HepG2 (cell line): ENCODE data around the gene SLBP. TPM values are rescaled to one million over a fixed set of nuclear protein-coding genes. Genes with fewer than 3 reads are reported as not detected.
A peak's percentile ranks its signal among the peaks of the same experiment; 100 is the strongest.

Experiments
- AGO1 ChIP-seq: fragments of 200-400 bp; formaldehyde crosslinking; IDR thresholded peaks from 2 replicates; pipeline ENCODE4 v1.6.1; 2017; ENCODE audit warnings: mild to moderate bottlenecking, low read depth, low read length, moderate library complexity; ENCODE audit not compliant: poor library complexity, severe bottlenecking
- AGO2 ChIP-seq: fragments of 200-400 bp; formaldehyde crosslinking; optimal IDR thresholded peaks from 2 replicates; pipeline ENCODE3; 2017; ENCODE audit warnings: mild to moderate bottlenecking, low read depth, low read length, moderate library complexity
- DMTF1 ChIP-seq: sonication (generic); formaldehyde crosslinking; IDR thresholded peaks from 2 replicates; pipeline ENCODE4 v1.4.0; 2020; ENCODE audit warnings: mild to moderate bottlenecking, missing genetic modification reagents
- GATA4 ChIP-seq: sonication (generic); IDR thresholded peaks from 2 replicates; pipeline ENCODE4 v1.6.1; 2016; ENCODE audit warnings: antibody characterized with exemption, low read depth, borderline replicate concordance
- JUND ChIP-seq: sonication (generic); formaldehyde crosslinking; IDR thresholded peaks from 2 replicates; pipeline ENCODE4 v1.8.0; 2022; ENCODE audit warnings: mild to moderate bottlenecking, missing genetic modification reagents
- KDM2A ChIP-seq: sonication (generic); formaldehyde crosslinking; IDR thresholded peaks from 2 replicates; pipeline ENCODE4 v1.4.0; 2020; ENCODE audit warnings: low read depth, missing genetic modification reagents, borderline replicate concordance
- LCORL ChIP-seq, 2 experiments: fragments of 450-650 bp in 1 of 2; sonication (generic) in 1 of 2; formaldehyde crosslinking in 1 of 2; IDR thresholded peaks; 2 replicates each; pipeline versions ENCODE4 v1.5.0 to v1.6.1; 2017 to 2020; ENCODE audit warnings: antibody characterized with exemption in 1 of 2, missing genetic modification reagents in 1 of 2
- MAFF ChIP-seq: IDR thresholded peaks from 2 replicates; pipeline ENCODE4 v1.6.1; 2011; ENCODE audit warnings: low read depth, low read length, improper control_type of control experiment
- RBFOX2 ChIP-seq: fragments of 200-400 bp; formaldehyde crosslinking; IDR thresholded peaks from 2 replicates; pipeline ENCODE4 v1.6.1; 2017; ENCODE audit warnings: low read depth, mild to moderate bottlenecking, low read length
- SP5 ChIP-seq: IDR thresholded peaks from 2 replicates; pipeline ENCODE4 v1.6.1; 2016; ENCODE audit warnings: low read depth, borderline replicate concordance
- TAF1 ChIP-seq: sonication (generic); formaldehyde crosslinking; IDR thresholded peaks from 2 replicates; pipeline ENCODE4 v1.4.0; 2020; ENCODE audit warnings: missing genetic modification reagents
- ZBTB2 ChIP-seq: sonication (generic); formaldehyde crosslinking; IDR thresholded peaks from 2 replicates; pipeline ENCODE4 v1.8.0; 2022; ENCODE audit warnings: low read depth, missing genetic modification reagents
- ZMYM3 ChIP-seq: sonication (generic); formaldehyde crosslinking; IDR thresholded peaks from 2 replicates; pipeline ENCODE4 v1.5.1; 2020; ENCODE audit warnings: mild to moderate bottlenecking, missing genetic modification reagents
- ZNF615 ChIP-seq: sonication (generic); formaldehyde crosslinking; IDR thresholded peaks from 2 replicates; pipeline ENCODE4 v1.5.0; 2020; ENCODE audit warnings: mild to moderate bottlenecking, missing genetic modification reagents, borderline replicate concordance
- ZSCAN5A ChIP-seq: sonication (generic); formaldehyde crosslinking; IDR thresholded peaks from 2 replicates; pipeline ENCODE4 v1.8.0; 2022; ENCODE audit warnings: mild to moderate bottlenecking, missing genetic modification reagents, borderline replicate concordance
- polyA plus RNA-seq, 8 experiments: library from polyadenylated mRNA; depleted of rRNA in 3 of 8; stranded (reverse) in 7 of 8; unstranded in 1 of 8; fragments of >200 nt; fragmentation: Illumina TruSeq in 4 of 8; extraction: Trizol in 4 of 8; gene quantifications; 2 replicates each; pipeline versions ENCODE4 v1.2.1 to v1.2.3, GENCODE V29; 2011 to 2016; ENCODE audit warnings: low read depth in 4 of 8, missing spikeins in 1 of 8, mixed read lengths in 1 of 8; ENCODE audit not compliant: insufficient read depth in 1 of 8
- total RNA-seq, 5 experiments: library from RNA; depleted of rRNA; stranded (reverse); fragments of >200 nt; fragmentation: Illumina TruSeq; extraction: Trizol; gene quantifications; 2 replicates each; pipeline ENCODE4 v1.2.3, GENCODE V29; 2016; ENCODE audit warnings: low read depth in 1 of 5

The SLBP gene
- total and polyA plus RNA-seq, 2 of the 13 experiments (the other 11 are each of a cell fraction or from before 2014, with no cell fraction given): 43.9 to 104 TPM

- TF ChIP-seq ZMYM3 (CRISPR knock-in tag): no peak
- no peak for TF ChIP-seq TAF1 (CRISPR knock-in tag)
- TF ChIP-seq SP5 (CRISPR knock-in tag): no peak
- TF ChIP-seq AGO1: peak; percentile 41
- no peak for TF ChIP-seq ZNF615 (CRISPR knock-in tag)
- no peak for TF ChIP-seq DMTF1 (CRISPR knock-in tag)
- TF ChIP-seq GATA4: no peak
- TF ChIP-seq ZSCAN5A (CRISPR knock-in tag): no peak
- TF ChIP-seq ZBTB2 (CRISPR knock-in tag): no peak
- TF ChIP-seq LCORL (IDR thresholded peaks at IDR 0.05): no peak
- no peak for TF ChIP-seq LCORL (CRISPR knock-in tag; IDR thresholded peaks at IDR 0.05)
- TF ChIP-seq KDM2A: no peak
- peak; percentile 48 for TF ChIP-seq AGO2
- peak; percentile 53; the same call in 1 of the 2 replicates for TF ChIP-seq RBFOX2
- TF ChIP-seq JUND (CRISPR knock-in tag): no peak
- no peak for TF ChIP-seq MAFF
Observed at GRCh38 chr4:1739358-1739757, 27.2 kb upstream of the SLBP start (continued).
